HepG2 (cell line): ENCODE data around the gene ZDHHC3. TPM values are rescaled to one million over a fixed set of nuclear protein-coding genes. Genes with fewer than 3 reads are reported as not detected.

Experiments used
- ATAC-seq: fragments of 200-7000 bp; cut with Tn5 transposase; 3 replicates; pipeline ENCODE4 v1.9.1; 2020; ENCODE audit warnings: mild to moderate bottlenecking, moderate library complexity
- BruUV-seq: library from RNA; stranded (reverse); fragments of 400-500 nt; replicated peaks from 2 replicates; lab custom pipeline; 2021; lab: Mats Ljungman, UMichigan
- CTCF ChIA-PET: fragments of 300-600 bp; formaldehyde crosslinking; extraction: SDS; loops from one replicate; lab custom pipeline; 2021; ENCODE audit warnings: low total read pairs, inconsistent platforms, low intra/inter-chr PET ratio; lab: Yijun Ruan, JAX
- POLR2A ChIA-PET: fragments of 350-600 bp; sonication (Branson Sonifier 250); formaldehyde crosslinking; loops from one replicate; lab custom pipeline; 2020; ENCODE audit warnings: antibody characterized with exemption, inconsistent platforms; lab: Yijun Ruan, JAX
- DNase-seq: peaks from one replicate; pipeline ENCODE4 v3.0.0-alpha.2; 2015; ENCODE audit warnings: low spot score
- FAIRE-seq: peaks from 3 replicates; lab custom pipeline; 2011; peaks lifted over from hg19 to GRCh38; lab: Jason Lieb, UNC
- H2AFZ ChIP-seq: one replicate; pipeline ENCODE4 v1.6.1; 2011; ENCODE audit warnings: low read length, inconsistent platforms
- H3K27ac ChIP-seq: fragments of 300-600 bp; 3 replicates; pipeline ENCODE4 v1.8.0; 2011; ENCODE audit warnings: mixed run types, mild to moderate bottlenecking, mixed read lengths, low read length, inconsistent platforms; ENCODE audit not compliant: insufficient read depth; ENCODE audit errors: extremely low read length
- H3K27me3 ChIP-seq, 2 experiments: fragments of 200-600 bp in 1 of 2; 2 replicates in 1 of 2; 3 replicates in 1 of 2; pipeline versions ENCODE4 v1.6.0 to v1.8.0; 2011; ENCODE audit warnings: low read length in 2 of 2, mild to moderate bottlenecking in 2 of 2, moderate library complexity in 2 of 2, inconsistent platforms in 1 of 2; ENCODE audit not compliant: insufficient read depth in 2 of 2, control insufficient read depth in 1 of 2
- H3K36me3 ChIP-seq, 2 experiments: fragments of 200-600 bp in 1 of 2; replicated peaks in 1 of 2; 2 replicates in 1 of 2; 3 replicates in 1 of 2; pipeline versions ENCODE4 v1.5.1 to v1.8.0; 2011; ENCODE audit warnings: low read length in 2 of 2, inconsistent platforms in 1 of 2; ENCODE audit not compliant: insufficient read depth in 2 of 2, control insufficient read depth in 1 of 2
- H3K4me1 ChIP-seq: 2 replicates; pipeline ENCODE4 v1.5.1; 2012; ENCODE audit warnings: low read length, inconsistent platforms; ENCODE audit not compliant: insufficient read depth
- H3K4me2 ChIP-seq: 2 replicates; pipeline ENCODE4 v1.6.0; 2011; ENCODE audit warnings: low read depth, low read length, inconsistent platforms
- H3K4me3 ChIP-seq, 3 experiments: fragments of 200-600 bp in 1 of 3; sonication (generic), shearing (Covaris generic) in 1 of 3; replicated peaks in 1 of 3; 2 replicates each; pipeline ENCODE4 v1.5.1; 2011 to 2016; ENCODE audit warnings: low read length in 3 of 3, inconsistent platforms in 2 of 3, low read depth in 2 of 3, mild to moderate bottlenecking in 2 of 3, control low read depth in 1 of 3, mixed read lengths in 1 of 3; ENCODE audit not compliant: insufficient read depth in 1 of 3
- H3K79me2 ChIP-seq: one replicate; pipeline ENCODE4 v1.6.1; 2011; ENCODE audit warnings: low read length, inconsistent platforms; ENCODE audit not compliant: insufficient read depth
- H3K9ac ChIP-seq: 2 replicates; pipeline ENCODE4 v1.6.0; 2011; ENCODE audit warnings: mild to moderate bottlenecking, low read depth, low read length, inconsistent platforms; ENCODE audit not compliant: insufficient read depth
- H3K9me3 ChIP-seq: 2 replicates; pipeline ENCODE4 v1.5.1; 2012; ENCODE audit warnings: mild to moderate bottlenecking, low read length
- H4K20me1 ChIP-seq: 2 replicates; pipeline ENCODE4 v1.6.0; 2011; ENCODE audit warnings: inconsistent platforms, mild to moderate bottlenecking, low read length, moderate library complexity; ENCODE audit not compliant: insufficient read depth
- AGO1 ChIP-seq: fragments of 200-400 bp; formaldehyde crosslinking; IDR thresholded peaks from 2 replicates; pipeline ENCODE4 v1.6.1; 2017; ENCODE audit warnings: mild to moderate bottlenecking, low read depth, low read length, moderate library complexity; ENCODE audit not compliant: poor library complexity, severe bottlenecking
- BRF2 ChIP-seq: sonication (generic); formaldehyde crosslinking; IDR thresholded peaks from 2 replicates; pipeline ENCODE4 v1.8.1; 2022; ENCODE audit warnings: mild to moderate bottlenecking, missing genetic modification reagents
- NCOA2 ChIP-seq: sonication (generic); formaldehyde crosslinking; IDR thresholded peaks from 2 replicates; pipeline ENCODE4 v1.8.0; 2022; ENCODE audit warnings: inconsistent platforms
- SATB2 ChIP-seq: sonication (generic); formaldehyde crosslinking; IDR thresholded peaks from 2 replicates; pipeline ENCODE4 v1.5.0; 2020; ENCODE audit warnings: missing genetic modification reagents
- SMARCE1 ChIP-seq: fragments of 450-650 bp; IDR thresholded peaks from 2 replicates; pipeline ENCODE4 v1.6.1; 2017; ENCODE audit warnings: borderline replicate concordance
- SUZ12 ChIP-seq: fragments of 150-350 bp; IDR thresholded peaks from 2 replicates; pipeline ENCODE4 v1.6.1; 2014; ENCODE audit warnings: low read depth, low read length
- ZBTB8A ChIP-seq: sonication (generic); formaldehyde crosslinking; IDR thresholded peaks from 2 replicates; pipeline ENCODE4 v1.4.0; 2020; ENCODE audit warnings: mild to moderate bottlenecking, low read depth, missing genetic modification reagents, borderline replicate concordance
- ZNF256 ChIP-seq: sonication (generic); formaldehyde crosslinking; conservative IDR thresholded peaks from 2 replicates; pipeline ENCODE4 v1.4.0; 2020; ENCODE audit warnings: missing genetic modification reagents
- ZNF3 ChIP-seq: IDR thresholded peaks from 2 replicates; pipeline ENCODE4 v1.7.0; 2017; ENCODE audit warnings: inconsistent platforms
- ZNF570 ChIP-seq: sonication (generic); formaldehyde crosslinking; IDR thresholded peaks from 2 replicates; pipeline ENCODE4 v1.4.0; 2020; ENCODE audit warnings: mild to moderate bottlenecking, missing genetic modification reagents, borderline replicate concordance
- ZNF614 ChIP-seq: IDR thresholded peaks from 2 replicates; pipeline ENCODE4 v1.6.1; 2018; ENCODE audit warnings: missing biosample characterization, missing genetic modification reagents, inconsistent platforms, borderline replicate concordance
- ZNF839 ChIP-seq: sonication (generic); formaldehyde crosslinking; IDR thresholded peaks from 2 replicates; pipeline ENCODE4 v1.4.0; 2020; ENCODE audit warnings: missing genetic modification reagents, mild to moderate bottlenecking, borderline replicate concordance
- WGBS: methylation state at CpG from one replicate; pipeline ENCODE4 v1.1.6; 2017; ENCODE audit warnings: low lambda C conversion rate; 5-methylcytosine and 5-hydroxymethylcytosine counted together
- in situ Hi-C: cut with HindIII; loops from 2 replicates; pipeline ENCODE4 v1.10.0; 2017; ENCODE audit warnings: low pct_unique_long_range_greater_than_20kb; ENCODE audit not compliant: extremely low pct_ligation_motif_present
- intact Hi-C: fragments of 100-400 bp; cut with micrococcal nuclease; formaldehyde crosslinking; loops from one replicate; pipeline ENCODE4 v1.10.0; 2022; ENCODE audit not compliant: unreplicated experiment
- polyA plus RNA-seq, 8 experiments: library from polyadenylated mRNA; depleted of rRNA in 3 of 8; stranded (reverse) in 7 of 8; unstranded in 1 of 8; fragments of >200 nt; fragmentation: Illumina TruSeq in 4 of 8; extraction: Trizol in 4 of 8; gene quantifications; 2 replicates each; pipeline versions ENCODE4 v1.2.1 to v1.2.3, GENCODE V29; 2011 to 2016; ENCODE audit warnings: low read depth in 4 of 8, missing spikeins in 1 of 8, mixed read lengths in 1 of 8; ENCODE audit not compliant: insufficient read depth in 1 of 8
- total RNA-seq, 5 experiments: library from RNA; depleted of rRNA; stranded (reverse); fragments of >200 nt; fragmentation: Illumina TruSeq; extraction: Trizol; gene quantifications; 2 replicates each; pipeline ENCODE4 v1.2.3, GENCODE V29; 2016; ENCODE audit warnings: low read depth in 1 of 5
- TF ChIP-seq, protein P1 (sequence below): IDR thresholded peaks from 2 replicates; pipeline ENCODE4 v1.6.1; 2016; ENCODE audit warnings: missing biosample characterization, missing genetic modification reagents, low read depth
- TF ChIP-seq, protein P2 (sequence below): sonication (generic); formaldehyde crosslinking; conservative IDR thresholded peaks from 2 replicates; pipeline ENCODE4 v1.8.1; 2023; ENCODE audit warnings: missing genetic modification reagents

The ZDHHC3 gene
- total and polyA plus RNA-seq, 2 of the 13 experiments (the other 11 are each of a cell fraction or from before 2014, with no cell fraction given), result 44.1 to 65.7 TPM

DNA sequence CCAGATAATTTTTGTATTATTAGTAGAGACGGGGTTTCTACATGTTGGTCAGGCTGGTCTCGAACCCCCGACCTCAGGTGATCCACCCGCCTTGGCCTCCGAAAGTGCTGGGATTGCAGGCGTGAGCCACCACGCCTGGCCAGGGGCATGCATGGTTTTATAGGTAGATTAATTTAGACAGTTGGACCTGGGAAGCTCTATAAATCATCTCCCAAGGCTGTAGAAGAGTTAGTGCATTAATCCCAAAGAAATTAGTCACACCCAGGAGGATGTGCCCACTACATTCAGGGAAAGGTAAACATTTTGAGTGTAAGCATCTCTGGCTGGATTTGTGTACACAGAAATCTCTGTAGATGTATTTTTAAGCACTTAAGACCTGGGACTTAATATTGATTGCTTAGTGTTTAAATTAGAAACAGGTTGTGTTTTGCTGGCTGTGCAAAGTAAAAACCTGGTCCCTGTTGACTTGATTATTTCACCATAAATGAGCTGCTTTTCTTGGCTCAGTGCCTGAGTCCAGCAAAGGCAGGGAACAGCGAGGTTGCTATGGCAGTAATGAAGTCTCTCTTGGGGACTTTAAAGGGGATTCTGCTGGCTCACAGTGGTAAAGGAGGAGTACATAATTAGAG is 19.3 kb upstream of the ZDHHC3 start:
- H4K20me1 ChIP-seq, result no peaks in the 10 kb centered on the region; the same call in 1 of the 2 replicates
- intact Hi-C loops, result no loop called here
- FAIRE-seq (no peak), ATAC-seq (no peak), DNase-seq (no peak)
- BruUV-seq, result no TSS peak
- TF ChIP-seq ZNF839 (CRISPR knock-in tag) (no peak), ZBTB8A (CRISPR knock-in tag) (no peak), AGO1 (no peak), ZNF3 (CRISPR knock-in tag) (no peak), SMARCE1 (no peak), ZNF256 (CRISPR knock-in tag) (no peak), BRF2 (CRISPR knock-in tag) (no peak), SATB2 (CRISPR knock-in tag) (no peak), SUZ12 (no peak), ZNF614 (CRISPR knock-in tag) (no peak), ZNF570 (no peak), NCOA2 (CRISPR knock-in tag) (no peak)
- TF ChIP-seq, protein P1, sequence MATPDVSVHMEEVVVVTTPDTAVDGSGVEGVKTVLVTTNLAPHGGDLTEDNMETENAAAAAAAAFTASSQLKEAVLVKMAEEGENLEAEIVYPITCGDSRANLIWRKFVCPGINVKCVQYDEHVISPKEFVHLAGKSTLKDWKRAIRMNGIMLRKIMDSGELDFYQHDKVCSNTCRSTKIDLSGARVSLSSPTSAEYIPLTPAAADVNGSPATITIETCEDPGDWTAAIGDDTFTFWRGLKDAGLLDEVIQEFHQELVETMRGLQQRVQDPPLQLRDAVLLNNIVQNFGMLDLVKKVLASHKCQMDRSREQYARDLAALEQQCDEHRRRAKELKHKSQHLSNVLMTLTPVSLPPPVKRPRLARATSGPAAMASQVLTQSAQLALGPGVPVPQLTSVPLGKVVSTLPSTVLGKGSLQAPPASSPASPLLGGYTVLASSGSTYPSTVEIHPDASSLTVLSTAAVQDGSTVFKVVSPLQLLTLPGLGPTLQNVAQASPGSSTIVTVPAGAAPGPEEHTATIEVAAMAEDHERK (CRISPR knock-in tag), result no peak
- TF ChIP-seq, protein P2, sequence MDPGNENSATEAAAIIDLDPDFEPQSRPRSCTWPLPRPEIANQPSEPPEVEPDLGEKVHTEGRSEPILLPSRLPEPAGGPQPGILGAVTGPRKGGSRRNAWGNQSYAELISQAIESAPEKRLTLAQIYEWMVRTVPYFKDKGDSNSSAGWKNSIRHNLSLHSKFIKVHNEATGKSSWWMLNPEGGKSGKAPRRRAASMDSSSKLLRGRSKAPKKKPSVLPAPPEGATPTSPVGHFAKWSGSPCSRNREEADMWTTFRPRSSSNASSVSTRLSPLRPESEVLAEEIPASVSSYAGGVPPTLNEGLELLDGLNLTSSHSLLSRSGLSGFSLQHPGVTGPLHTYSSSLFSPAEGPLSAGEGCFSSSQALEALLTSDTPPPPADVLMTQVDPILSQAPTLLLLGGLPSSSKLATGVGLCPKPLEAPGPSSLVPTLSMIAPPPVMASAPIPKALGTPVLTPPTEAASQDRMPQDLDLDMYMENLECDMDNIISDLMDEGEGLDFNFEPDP, result no peak
- H3K79me2 ChIP-seq, result peaks cover 8% of the 10 kb centered on the region
- no peak overlapping the region for H2AFZ ChIP-seq
- H3K9ac ChIP-seq, result no peak overlapping the region
- H3K9me3 ChIP-seq, result no peaks in the 10 kb centered on the region
- no peak overlapping the region for H3K27ac ChIP-seq
- H3K36me3 ChIP-seq, result peaks cover 26 to 86% of the 10 kb centered on the region in 2 experiments
- in situ Hi-C loops, result no loop called here
- 95% methylated on average over 8 of the region's 8 CpGs for WGBS
- CTCF ChIA-PET, result no interaction called here
- POLR2A ChIA-PET, result interaction anchor here (1.5 kb wide), 1 partner anchor 19 kb away, joined by 9 read pairs; the partner anchor contains the start of genes EXOSC7 and ZDHHC3
- H3K4me3 ChIP-seq, result no peak overlapping the region
- H3K27me3 ChIP-seq, result no peaks in the 10 kb centered on the region
- H3K4me1 ChIP-seq, result peaks cover 38% of the 10 kb centered on the region
- H3K4me2 ChIP-seq, result no peak overlapping the region
